Parathyroid adenoma (tissue), 2 donors: ENCODE results near the gene CELSR3.

Experiments
- H2AFZ ChIP-seq: fragments of 300-600 bp; sonication (generic); one replicate; pipeline ENCODE4 v1.7.0; 2017; ENCODE audit warnings: antibody characterized with exemption, mild to moderate bottlenecking
- H3K27ac ChIP-seq: fragments of 300-600 bp; sonication (generic); one replicate; pipeline ENCODE4 v1.7.0; 2017
- H3K27me3 ChIP-seq: fragments of 300-600 bp; sonication (generic); one replicate; pipeline ENCODE4 v1.7.0; 2017; ENCODE audit warnings: low read length; ENCODE audit not compliant: control insufficient read depth, insufficient read depth
- H3K36me3 ChIP-seq: fragments of 300-600 bp; sonication (generic); one replicate; pipeline ENCODE4 v1.7.0; 2017; ENCODE audit warnings: low read length; ENCODE audit not compliant: control insufficient read depth, insufficient read depth
- H3K4me1 ChIP-seq: fragments of 300-600 bp; sonication (generic); one replicate; pipeline ENCODE4 v1.7.0; 2017; ENCODE audit warnings: control low read depth
- H3K4me2 ChIP-seq: fragments of 300-600 bp; sonication (generic); one replicate; pipeline ENCODE4 v1.7.0; 2017; ENCODE audit warnings: low read length
- H3K4me3 ChIP-seq: fragments of 300-600 bp; sonication (generic); one replicate; pipeline ENCODE4 v1.7.0; 2017; ENCODE audit warnings: low read depth, low read length
- H3K79me2 ChIP-seq: fragments of 300-600 bp; sonication (generic); one replicate; pipeline ENCODE4 v1.7.0; 2017; ENCODE audit warnings: control low read depth
- H3K9ac ChIP-seq: fragments of 300-600 bp; sonication (generic); one replicate; pipeline ENCODE4 v1.7.0; 2017; ENCODE audit warnings: mild to moderate bottlenecking
- H3K9me3 ChIP-seq: fragments of 300-600 bp; sonication (generic); one replicate; pipeline ENCODE4 v1.7.0; 2017; ENCODE audit warnings: low read length; ENCODE audit not compliant: control insufficient read depth
- TF ChIP-seq, protein P1 (sequence below): fragments of 300-600 bp; sonication (generic); IDR thresholded peaks from one replicate; pipeline ENCODE4 v1.7.0; 2017; ENCODE audit warnings: antibody characterized with exemption, mild to moderate bottlenecking
- donor health status: primary hyperparathyroidism.

The CELSR3 gene

DNA sequence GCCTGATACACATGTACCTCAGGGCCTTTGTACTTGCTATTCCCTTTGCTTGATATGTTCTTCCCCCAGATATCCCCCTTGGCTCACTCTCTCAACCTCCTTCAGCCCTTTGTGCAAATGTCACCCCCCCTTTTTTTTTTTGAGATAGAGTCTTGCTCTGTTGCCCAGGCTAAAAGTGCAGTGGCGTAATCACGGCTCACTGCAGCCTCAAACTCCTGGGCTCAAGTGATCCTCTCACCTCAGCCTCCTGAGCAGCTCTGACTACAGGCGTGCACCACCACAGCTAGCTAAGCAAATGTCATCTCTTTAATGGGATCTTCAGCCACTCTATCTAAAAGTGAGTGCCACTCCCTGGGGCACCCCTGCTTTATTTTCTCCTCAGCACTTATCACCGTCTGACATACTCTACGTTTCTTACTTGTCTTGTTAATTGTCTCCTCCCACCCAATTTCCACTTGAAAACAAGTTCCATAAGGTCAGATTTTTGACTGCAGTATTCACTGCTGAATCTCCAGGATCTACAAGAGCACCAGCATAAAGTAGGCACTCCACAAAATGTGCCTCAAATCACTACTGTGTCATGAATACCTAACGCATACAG lies 39.7 kb upstream of the CELSR3 start:
- TF ChIP-seq, protein P1, sequence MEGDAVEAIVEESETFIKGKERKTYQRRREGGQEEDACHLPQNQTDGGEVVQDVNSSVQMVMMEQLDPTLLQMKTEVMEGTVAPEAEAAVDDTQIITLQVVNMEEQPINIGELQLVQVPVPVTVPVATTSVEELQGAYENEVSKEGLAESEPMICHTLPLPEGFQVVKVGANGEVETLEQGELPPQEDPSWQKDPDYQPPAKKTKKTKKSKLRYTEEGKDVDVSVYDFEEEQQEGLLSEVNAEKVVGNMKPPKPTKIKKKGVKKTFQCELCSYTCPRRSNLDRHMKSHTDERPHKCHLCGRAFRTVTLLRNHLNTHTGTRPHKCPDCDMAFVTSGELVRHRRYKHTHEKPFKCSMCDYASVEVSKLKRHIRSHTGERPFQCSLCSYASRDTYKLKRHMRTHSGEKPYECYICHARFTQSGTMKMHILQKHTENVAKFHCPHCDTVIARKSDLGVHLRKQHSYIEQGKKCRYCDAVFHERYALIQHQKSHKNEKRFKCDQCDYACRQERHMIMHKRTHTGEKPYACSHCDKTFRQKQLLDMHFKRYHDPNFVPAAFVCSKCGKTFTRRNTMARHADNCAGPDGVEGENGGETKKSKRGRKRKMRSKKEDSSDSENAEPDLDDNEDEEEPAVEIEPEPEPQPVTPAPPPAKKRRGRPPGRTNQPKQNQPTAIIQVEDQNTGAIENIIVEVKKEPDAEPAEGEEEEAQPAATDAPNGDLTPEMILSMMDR: no peak
- Histone ChIP-seq H3K4me1 (peaks cover 3% of the 10 kb centered on the region), H3K36me3 (no peaks in the 10 kb centered on the region), H3K4me2 (no peak overlapping the region), H3K9me3 (no peaks in the 10 kb centered on the region), H3K27me3 (no peaks in the 10 kb centered on the region), H3K79me2 (peaks cover 75% of the 10 kb centered on the region), H3K9ac (no peak overlapping the region), H2AFZ (no peak overlapping the region), H3K27ac (no peak overlapping the region), H3K4me3 (no peak overlapping the region)

DNA sequence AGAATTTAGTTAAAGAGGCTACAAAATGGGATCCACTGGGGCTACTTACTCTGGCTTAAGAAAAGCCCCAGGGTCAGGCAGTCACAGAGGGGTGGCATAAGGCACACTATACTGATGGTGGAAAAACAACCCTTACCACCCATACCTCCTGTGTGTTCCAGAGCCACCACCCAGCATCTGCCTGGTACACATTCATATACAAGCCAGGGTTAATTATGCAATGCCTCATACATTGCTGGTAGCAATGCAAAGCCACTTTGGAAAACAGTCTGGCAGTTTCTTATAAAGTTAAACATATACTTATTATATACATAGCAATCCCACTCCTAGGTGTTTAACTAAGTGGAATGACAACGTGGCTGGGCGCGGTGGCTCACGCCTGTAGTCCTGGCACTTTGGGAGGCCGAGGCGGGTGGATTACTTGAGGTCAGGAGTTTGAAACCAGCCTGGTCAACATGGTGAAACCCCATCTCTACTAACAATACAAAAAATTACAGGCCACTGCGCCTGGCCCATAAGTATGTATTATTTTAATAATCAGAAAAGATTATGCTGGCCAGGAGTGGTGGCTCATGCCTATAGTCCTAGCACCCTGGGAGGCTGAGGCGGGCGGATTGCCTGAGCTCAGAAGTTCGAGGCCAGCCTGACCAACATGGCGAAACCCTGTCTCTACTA lies 38.2 kb upstream of the CELSR3 start:
- TF ChIP-seq, protein P1: no peak
- H2AFZ ChIP-seq: no peak overlapping the region
- H3K27ac ChIP-seq: no peak overlapping the region
- H3K4me3 ChIP-seq: no peak overlapping the region
- H3K9ac ChIP-seq: no peak overlapping the region
- peaks cover 65% of the 10 kb centered on the region for H3K79me2 ChIP-seq
- H3K36me3 ChIP-seq: no peaks in the 10 kb centered on the region
- no peaks in the 10 kb centered on the region for H3K27me3 ChIP-seq
- peaks cover 3% of the 10 kb centered on the region for H3K4me1 ChIP-seq
- no peaks in the 10 kb centered on the region for H3K9me3 ChIP-seq
- no peak overlapping the region for H3K4me2 ChIP-seq

DNA sequence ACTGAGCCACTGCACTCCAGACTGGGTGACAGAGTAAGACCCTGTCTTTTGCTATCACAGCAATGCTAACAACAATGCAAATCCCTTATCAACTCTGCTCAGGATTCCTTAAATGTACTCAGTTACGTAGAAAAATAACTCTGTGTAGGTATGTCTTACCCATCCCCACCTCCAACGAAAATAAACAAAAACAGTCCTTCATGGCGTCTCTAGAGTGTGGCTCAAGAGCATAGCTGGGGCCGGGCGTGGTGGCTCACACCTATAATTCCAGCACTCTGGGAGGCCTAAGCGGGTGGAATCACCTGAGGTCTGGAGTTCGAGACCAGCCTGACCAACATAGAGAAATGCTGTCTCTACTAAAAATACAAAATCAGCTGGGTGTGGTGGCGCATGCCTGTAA lies 36.2 kb upstream of the CELSR3 start:
- no peak overlapping the region for H3K27ac ChIP-seq
- H3K79me2 ChIP-seq: peaks cover 51% of the 10 kb centered on the region
- TF ChIP-seq, protein P1: no peak
- no peak overlapping the region for H2AFZ ChIP-seq
- H3K9ac ChIP-seq: no peak overlapping the region
- H3K9me3 ChIP-seq: no peaks in the 10 kb centered on the region
- no peak overlapping the region for H3K4me3 ChIP-seq
- no peaks in the 10 kb centered on the region for H3K27me3 ChIP-seq
- no peaks in the 10 kb centered on the region for H3K36me3 ChIP-seq
- no peak overlapping the region for H3K4me2 ChIP-seq
- peaks cover 11% of the 10 kb centered on the region for H3K4me1 ChIP-seq

DNA sequence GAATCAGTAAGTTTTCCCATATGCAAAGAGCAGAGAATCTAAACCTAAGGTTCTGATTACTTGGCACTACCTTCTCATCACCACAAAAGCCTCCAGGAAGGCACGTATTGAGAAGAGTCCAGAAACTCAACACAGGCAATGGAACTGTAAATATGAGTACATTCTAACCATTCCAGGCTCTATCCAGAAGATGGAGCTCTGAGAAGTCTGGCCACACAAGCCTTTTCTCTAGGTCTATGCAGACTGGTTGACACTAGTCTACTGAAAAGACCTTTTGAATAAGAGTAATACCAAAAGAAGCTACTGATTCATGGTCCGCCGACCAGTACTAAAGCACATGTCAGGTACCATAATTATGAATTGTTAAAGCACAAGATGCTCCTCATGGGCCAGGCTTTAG lies 35.3 kb upstream of the CELSR3 start:
- no peak overlapping the region for H3K9ac ChIP-seq
- no peaks in the 10 kb centered on the region for H3K27me3 ChIP-seq
- peaks cover 13% of the 10 kb centered on the region for H3K4me1 ChIP-seq
- H3K4me2 ChIP-seq: no peak overlapping the region
- no peak overlapping the region for H3K4me3 ChIP-seq
- H3K9me3 ChIP-seq: no peaks in the 10 kb centered on the region
- H2AFZ ChIP-seq: no peak overlapping the region
- H3K27ac ChIP-seq: no peak overlapping the region
- TF ChIP-seq, protein P1: no peak
- H3K36me3 ChIP-seq: no peaks in the 10 kb centered on the region
- peaks cover 54% of the 10 kb centered on the region for H3K79me2 ChIP-seq

DNA sequence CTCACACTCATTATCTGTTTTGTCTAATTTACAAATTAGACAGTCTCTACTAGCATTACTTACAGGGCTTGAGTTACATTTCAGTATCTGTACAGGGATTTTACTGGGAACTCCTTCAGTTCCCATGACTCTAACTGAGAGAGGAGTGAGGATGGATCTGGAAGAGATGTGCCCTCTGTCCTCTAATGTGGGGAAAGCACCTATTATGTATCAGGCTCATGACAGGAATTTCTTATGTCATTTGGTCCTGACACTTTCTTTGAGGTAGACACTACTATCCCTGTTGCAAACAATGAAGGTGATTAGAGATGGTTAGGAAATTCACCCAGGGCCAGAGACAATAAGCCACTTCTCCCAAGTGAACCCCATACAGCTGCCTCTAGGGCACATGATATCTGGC lies 33.9 kb upstream of the CELSR3 start:
- Histone ChIP-seq H3K9ac (no peak overlapping the region), H3K36me3 (no peaks in the 10 kb centered on the region)

More for the DNA sequence above, 33.9 kb upstream of the CELSR3 start:
- TF ChIP-seq, protein P1: no peak
- H3K9me3 ChIP-seq: no peaks in the 10 kb centered on the region
- no peaks in the 10 kb centered on the region for H3K27me3 ChIP-seq
- peaks cover 13% of the 10 kb centered on the region for H3K4me1 ChIP-seq
- H3K4me2 ChIP-seq: no peak overlapping the region
- no peak overlapping the region for H2AFZ ChIP-seq
- no peak overlapping the region for H3K4me3 ChIP-seq
- H3K27ac ChIP-seq: peak overlapping the region; percentile 9
- peaks cover 54% of the 10 kb centered on the region for H3K79me2 ChIP-seq
